ENCODE results near the gene OBP2A. TPM values are rescaled to one million over a fixed set of nuclear protein-coding genes. Genes with fewer than 3 reads are reported as not detected.
"Not testable (repeated sequence)": the region's sequence is repeated elsewhere in the genome, so short reads cannot be mapped to it uniquely, and the experiment has no call there.

The OBP2A gene
- total RNA-seq, 2 donors from 2014 or later: not detected

GRCh38 chr9:135524130-135524861 is 21.6 kb upstream of the OBP2A start:
- H3K9me3 ChIP-seq: peaks cover 0 to 1% of the 10 kb centered on the region in 2 donors
- TF ChIP-seq CTCF (IDR thresholded peaks at IDR 0.05): no peak
- H3K27ac ChIP-seq: no peak overlapping the region
- H3K27me3 ChIP-seq: no peaks in the 10 kb centered on the region
- DNase-seq (ENCODE audit: low spot score): no peak
- H3K36me3 ChIP-seq: no peaks in the 10 kb centered on the region
- H3K4me1 ChIP-seq: no peaks in the 10 kb centered on the region
- H3K4me3 ChIP-seq: no peak overlapping the region

GRCh38 chr9:135525241-135526088 is 20.5 kb upstream of the OBP2A start:
- no peaks in the 10 kb centered on the region for H3K27me3 ChIP-seq
- H3K4me3 ChIP-seq: no peak overlapping the region
- H3K9me3 ChIP-seq: peaks cover 0 to 5% of the 10 kb centered on the region in 2 donors
- no peaks in the 10 kb centered on the region for H3K4me1 ChIP-seq
- H3K36me3 ChIP-seq: no peaks in the 10 kb centered on the region
- no peak for TF ChIP-seq CTCF (IDR thresholded peaks at IDR 0.05)
- no peak for DNase-seq (ENCODE audit: low spot score)
- H3K27ac ChIP-seq: no peak overlapping the region

- TF ChIP-seq CTCF (IDR thresholded peaks at IDR 0.05): no peak
- Histone ChIP-seq H3K4me3 (no peak overlapping the region), H3K36me3 (no peaks in the 10 kb centered on the region), H3K4me1 (no peaks in the 10 kb centered on the region), H3K9me3 (peaks cover 0 to 5% of the 10 kb centered on the region in 2 donors), H3K27me3 (no peaks in the 10 kb centered on the region), H3K27ac (no peak overlapping the region)
- no peak for DNase-seq (ENCODE audit: low spot score)
These were observed 19.7 kb upstream of the OBP2A start for GRCh38 chr9:135526089-135526729.

- no peak for TF ChIP-seq CTCF (IDR thresholded peaks at IDR 0.05)
- H3K9me3 ChIP-seq: peaks cover 0 to 5% of the 10 kb centered on the region in 2 donors
- no peak overlapping the region for H3K27ac ChIP-seq
- no peaks in the 10 kb centered on the region for H3K36me3 ChIP-seq
- no peak overlapping the region for H3K4me3 ChIP-seq
- no peak for DNase-seq (ENCODE audit: low spot score)
- no peaks in the 10 kb centered on the region for H3K4me1 ChIP-seq
- no peaks in the 10 kb centered on the region for H3K27me3 ChIP-seq
These were observed 19.0 kb upstream of the OBP2A start for GRCh38 chr9:135526730-135527571.

- not testable (repeated sequence) for H3K36me3 ChIP-seq; H3K4me1 ChIP-seq; H3K27ac ChIP-seq; H3K27me3 ChIP-seq; H3K9me3 ChIP-seq; DNase-seq (ENCODE audit: low spot score); H3K4me3 ChIP-seq
These were observed 17.0 kb upstream of the OBP2A start for GRCh38 chr9:135528842-135529435.

All from right atrium auricular region (tissue), 2 donors.